Neural crest cell (in vitro differentiated cells): ENCODE data around the gene SLC35B2. TPM values are rescaled to one million over a fixed set of nuclear protein-coding genes. Genes with fewer than 3 reads are reported as not detected.

Experiments
- DNase-seq: peaks from one replicate; pipeline ENCODE4 v3.0.0; 2021; ENCODE audit warnings: low read depth, mixed read lengths, low spot score
- H3K27ac Mint-ChIP-seq: one replicate; pipeline ENCODE4 v1.8.0; 2021; ENCODE audit warnings: mild to moderate bottlenecking, mixed read lengths; ENCODE audit not compliant: unreplicated experiment
- H3K27me3 Mint-ChIP-seq: 2 replicates; pipeline ENCODE4 v1.8.0; 2021; ENCODE audit warnings: low read depth, mild to moderate bottlenecking, mixed read lengths
- H3K36me3 Mint-ChIP-seq: 2 replicates; pipeline ENCODE4 v1.8.0; 2021; ENCODE audit warnings: low read depth, mild to moderate bottlenecking, mixed read lengths
- H3K4me1 Mint-ChIP-seq: 2 replicates; pipeline ENCODE4 v1.8.0; 2021; ENCODE audit warnings: mixed read lengths
- H3K4me3 Mint-ChIP-seq: one replicate; pipeline ENCODE4 v1.8.0; 2021; ENCODE audit warnings: mild to moderate bottlenecking, mixed read lengths
- H3K9me3 Mint-ChIP-seq: 2 replicates; pipeline ENCODE4 v1.8.0; 2021; ENCODE audit warnings: mixed read lengths
- total RNA-seq: library from RNA; stranded (reverse); gene quantifications from 2 replicates; pipeline ENCODE4 v1.2.1, GENCODE V29; 2021
- TF ChIP-seq, protein P1 (sequence below): fragments of 200-600 bp; sonication (generic); conservative IDR thresholded peaks from 2 replicates; pipeline ENCODE4 v1.5.0; 2021; ENCODE audit warnings: antibody characterized with exemption, mild to moderate bottlenecking

Gene SLC35B2
- total RNA-seq, 1 donor from 2014 or later: 77.7 TPM

- Mint-ChIP-seq H3K9me3 (no peaks in the 10 kb centered on the region), H3K36me3 (no peaks in the 10 kb centered on the region), H3K27me3 (peaks cover 16% of the 10 kb centered on the region), H3K4me3 (peak overlapping the region; percentile 88), H3K4me1 (peaks cover 50% of the 10 kb centered on the region), H3K27ac (peak overlapping the region; percentile 35)
- TF ChIP-seq, protein P1, sequence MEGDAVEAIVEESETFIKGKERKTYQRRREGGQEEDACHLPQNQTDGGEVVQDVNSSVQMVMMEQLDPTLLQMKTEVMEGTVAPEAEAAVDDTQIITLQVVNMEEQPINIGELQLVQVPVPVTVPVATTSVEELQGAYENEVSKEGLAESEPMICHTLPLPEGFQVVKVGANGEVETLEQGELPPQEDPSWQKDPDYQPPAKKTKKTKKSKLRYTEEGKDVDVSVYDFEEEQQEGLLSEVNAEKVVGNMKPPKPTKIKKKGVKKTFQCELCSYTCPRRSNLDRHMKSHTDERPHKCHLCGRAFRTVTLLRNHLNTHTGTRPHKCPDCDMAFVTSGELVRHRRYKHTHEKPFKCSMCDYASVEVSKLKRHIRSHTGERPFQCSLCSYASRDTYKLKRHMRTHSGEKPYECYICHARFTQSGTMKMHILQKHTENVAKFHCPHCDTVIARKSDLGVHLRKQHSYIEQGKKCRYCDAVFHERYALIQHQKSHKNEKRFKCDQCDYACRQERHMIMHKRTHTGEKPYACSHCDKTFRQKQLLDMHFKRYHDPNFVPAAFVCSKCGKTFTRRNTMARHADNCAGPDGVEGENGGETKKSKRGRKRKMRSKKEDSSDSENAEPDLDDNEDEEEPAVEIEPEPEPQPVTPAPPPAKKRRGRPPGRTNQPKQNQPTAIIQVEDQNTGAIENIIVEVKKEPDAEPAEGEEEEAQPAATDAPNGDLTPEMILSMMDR: no peak
- DNase-seq: no peak
Observed at GRCh38 chr6:44219815-44220784, 37.2 kb downstream of the SLC35B2 start.

- peak overlapping the region; percentile 50 for H3K27ac Mint-ChIP-seq
- peak; percentile 73 for DNase-seq
- H3K4me3 Mint-ChIP-seq: peak overlapping the region; percentile 88
- H3K36me3 Mint-ChIP-seq: no peaks in the 10 kb centered on the region
- no peaks in the 10 kb centered on the region for H3K9me3 Mint-ChIP-seq
- peaks cover 16% of the 10 kb centered on the region for H3K27me3 Mint-ChIP-seq
- TF ChIP-seq, protein P1: no peak
- H3K4me1 Mint-ChIP-seq: peaks cover 41% of the 10 kb centered on the region
Observed at GRCh38 chr6:44219053-44219814, 38.1 kb downstream of the SLC35B2 start.

DNA sequence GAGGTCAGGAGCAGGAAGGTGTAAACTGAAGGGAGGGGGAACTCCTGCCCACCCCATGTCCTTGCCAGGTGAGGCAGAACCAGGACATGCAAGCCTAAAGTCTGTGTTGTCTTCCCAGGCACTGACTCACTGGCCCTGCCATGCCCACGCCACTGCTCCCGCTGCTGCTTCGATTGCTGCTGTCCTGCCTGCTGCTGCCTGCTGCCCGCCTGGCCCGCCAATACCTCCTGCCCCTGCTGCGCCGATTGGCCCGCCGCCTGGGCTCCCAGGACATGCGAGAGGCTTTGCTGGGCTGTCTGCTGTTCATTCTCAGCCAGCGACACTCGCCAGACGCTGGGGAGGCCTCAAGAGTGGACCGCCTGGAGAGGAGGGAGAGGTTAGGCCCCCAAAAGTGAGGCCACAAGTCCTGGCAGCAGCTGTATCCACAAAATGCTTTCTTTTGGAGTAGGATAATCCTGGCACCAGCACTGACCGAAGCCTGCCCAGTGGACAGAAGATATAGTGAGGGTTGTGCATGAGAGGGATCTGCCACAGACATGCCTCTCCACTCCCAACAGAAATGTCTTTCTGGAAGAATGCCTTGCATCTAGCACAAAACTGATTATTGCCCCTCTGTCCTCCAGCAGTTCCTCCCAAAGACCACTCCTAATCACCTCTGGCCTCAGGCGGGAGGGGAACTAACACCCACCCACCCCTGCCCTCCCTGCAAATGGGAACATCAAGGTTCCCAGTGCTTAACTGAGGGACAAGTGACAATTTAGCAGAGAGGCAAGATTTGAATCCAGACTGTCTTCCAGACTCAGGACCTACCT lies 39.8 kb downstream of the SLC35B2 start:
- DNase-seq: no peak
- Mint-ChIP-seq H3K4me3 (peak overlapping the region; percentile 54), H3K36me3 (no peaks in the 10 kb centered on the region), H3K9me3 (no peaks in the 10 kb centered on the region), H3K27me3 (peaks cover 11% of the 10 kb centered on the region), H3K27ac (no peak overlapping the region), H3K4me1 (peaks cover 30% of the 10 kb centered on the region)
- TF ChIP-seq, protein P1: no peak

DNA sequence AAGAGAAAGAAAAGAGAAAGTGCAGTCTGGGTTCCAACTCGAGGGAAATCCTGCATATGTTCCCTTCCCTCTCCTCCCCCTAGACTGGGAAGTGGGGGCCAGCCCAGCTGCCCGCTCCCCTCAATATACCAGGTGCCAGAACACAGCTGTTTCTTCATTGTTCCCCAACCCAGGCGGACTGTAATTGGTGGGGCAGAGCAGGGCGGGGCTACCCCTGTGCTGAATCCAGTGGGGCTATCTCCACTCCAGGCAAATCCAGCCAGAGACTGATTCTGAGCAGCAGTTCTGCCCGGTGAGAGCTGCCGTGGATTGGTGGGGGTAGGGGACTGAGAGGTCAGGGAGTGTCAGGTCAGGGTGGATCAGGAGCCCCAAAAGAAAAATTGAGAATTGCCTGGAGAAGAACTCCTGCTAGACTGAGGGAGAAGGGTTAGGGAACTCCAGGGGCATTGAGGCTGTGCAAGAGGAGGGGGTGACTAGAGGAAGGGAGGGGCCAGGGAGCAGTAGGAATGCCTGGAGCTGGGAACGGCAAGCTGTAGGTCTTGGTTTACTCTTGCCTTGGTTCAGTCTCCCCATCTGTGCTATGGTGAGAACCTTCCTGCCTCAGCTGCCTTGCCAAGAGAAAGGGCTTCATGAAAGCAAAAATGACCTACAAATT lies 40.5 kb downstream of the SLC35B2 start, which contains the start of gene MYMX:
Gene MYMX, plus strand, starts transcription at position 250 of the 655 bp plus-strand sequence. CDS start 546 bp downstream, outside the sequence.
- peak within 1 kb of the TSS; percentile 54 for H3K4me3 Mint-ChIP-seq
- TF ChIP-seq, protein P1: no peak
- H3K36me3 Mint-ChIP-seq: no peaks in the 10 kb centered on the region
- H3K9me3 Mint-ChIP-seq: no peaks in the 10 kb centered on the region
- H3K4me1 Mint-ChIP-seq: peaks cover 29% of the 10 kb centered on the region
- H3K27me3 Mint-ChIP-seq: peaks cover 11% of the 10 kb centered on the region
- no peak within 1 kb of the TSS for H3K27ac Mint-ChIP-seq
- DNase-seq: no peak
